Spleen (tissue), 7 donors: ENCODE measurements around the gene NRCAM.

ENCODE experiments used
- POLR2A ChIP-seq, 3 donors: fragments of 450-650 bp; IDR thresholded peaks; one replicate each; pipeline ENCODE4 v1.5.1; 2017; ENCODE audit warnings: antibody characterized with exemption in 3 of 3, mild to moderate bottlenecking in 1 of 3
- POLR2AphosphoS5 ChIP-seq, 3 donors: sonication (generic); formaldehyde crosslinking; IDR thresholded peaks; one replicate each; pipeline ENCODE4 v1.5.1; 2017; ENCODE audit warnings: antibody characterized with exemption in 3 of 3
- TF ChIP-seq, protein P1 (sequence below), 11 experiments: fragments of 200-600 bp in 7 of 11; fragments of 450-650 bp in 4 of 11; sonication (generic) in 4 of 11; IDR thresholded peaks in 8 of 11; conservative IDR thresholded peaks in 3 of 11; 1 replicate in 7 of 11; 2 replicates in 4 of 11; pipeline versions ENCODE4 v1.4.0 to v1.8.0; 2016 to 2021; ENCODE audit warnings: antibody characterized with exemption in 11 of 11, inconsistent platforms in 4 of 11, mild to moderate bottlenecking in 1 of 11
- donor health status: DM: no; HTN: no; CAD: no; lungs with moderate emphysema.
- donor health status: DM: no; HTN: no; CAD: no.
- donor health status: DM: no; HTN: no; CAD: no.

DNA sequence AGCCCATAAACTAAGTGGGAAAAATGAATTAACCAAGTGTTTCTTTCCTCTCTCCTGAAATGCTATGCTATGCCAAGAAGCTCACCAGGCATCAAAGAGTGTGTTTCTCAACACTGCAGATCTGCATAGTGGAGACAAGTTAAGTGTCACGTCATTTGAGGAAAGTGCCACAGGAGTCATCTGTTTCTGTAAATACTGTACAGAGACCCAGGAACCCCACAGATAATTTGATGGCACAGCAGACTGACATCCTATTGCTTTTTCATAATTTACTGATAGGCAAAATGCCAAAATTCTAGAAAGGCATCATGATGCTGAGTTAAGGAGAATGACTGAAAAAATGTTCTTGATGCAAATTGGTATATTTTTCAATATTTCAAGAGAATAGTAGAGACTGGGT is 124.3 kb downstream of the NRCAM start:
- TF ChIP-seq POLR2A (IDR thresholded peaks at IDR 0.05) = no peak
- TF ChIP-seq, protein P1, sequence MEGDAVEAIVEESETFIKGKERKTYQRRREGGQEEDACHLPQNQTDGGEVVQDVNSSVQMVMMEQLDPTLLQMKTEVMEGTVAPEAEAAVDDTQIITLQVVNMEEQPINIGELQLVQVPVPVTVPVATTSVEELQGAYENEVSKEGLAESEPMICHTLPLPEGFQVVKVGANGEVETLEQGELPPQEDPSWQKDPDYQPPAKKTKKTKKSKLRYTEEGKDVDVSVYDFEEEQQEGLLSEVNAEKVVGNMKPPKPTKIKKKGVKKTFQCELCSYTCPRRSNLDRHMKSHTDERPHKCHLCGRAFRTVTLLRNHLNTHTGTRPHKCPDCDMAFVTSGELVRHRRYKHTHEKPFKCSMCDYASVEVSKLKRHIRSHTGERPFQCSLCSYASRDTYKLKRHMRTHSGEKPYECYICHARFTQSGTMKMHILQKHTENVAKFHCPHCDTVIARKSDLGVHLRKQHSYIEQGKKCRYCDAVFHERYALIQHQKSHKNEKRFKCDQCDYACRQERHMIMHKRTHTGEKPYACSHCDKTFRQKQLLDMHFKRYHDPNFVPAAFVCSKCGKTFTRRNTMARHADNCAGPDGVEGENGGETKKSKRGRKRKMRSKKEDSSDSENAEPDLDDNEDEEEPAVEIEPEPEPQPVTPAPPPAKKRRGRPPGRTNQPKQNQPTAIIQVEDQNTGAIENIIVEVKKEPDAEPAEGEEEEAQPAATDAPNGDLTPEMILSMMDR (IDR thresholded peaks at IDR 0.05 in 8 of 11, conservative IDR thresholded peaks at IDR 0.05 in 3 of 11) = no peak
- TF ChIP-seq POLR2AphosphoS5 (IDR thresholded peaks at IDR 0.05) = no peak
